Measurements from ENCODE around the gene CD300H. TPM values are rescaled to one million over a fixed set of nuclear protein-coding genes. Genes with fewer than 3 reads are reported as not detected.

Gene CD300H
- polyA plus RNA-seq, 3 donors = 57.9 to 148 (median 84.7) TPM

- Histone ChIP-seq H3K36me3 (replicated peaks in 1 of 2; ENCODE audit: control insufficient read depth in 1 of 2, insufficient read depth in 2 of 2, low read length in 2 of 2) (peaks cover 24 to 38% of the 10 kb centered on the region in 2 donors), H3K9me3 (replicated peaks in 1 of 2; ENCODE audit: control insufficient read depth in 1 of 2, insufficient read depth in 1 of 2, low read length in 2 of 2) (no peaks in the 10 kb centered on the region), H3K27me3 (ENCODE audit: control insufficient read depth in 2 of 2, insufficient read depth in 2 of 2, low read length in 2 of 2) (no peaks in the 10 kb centered on the region), H2AFZ (ENCODE audit: insufficient read depth, low read depth, low read length, poor library complexity, severe bottlenecking) (no peak overlapping the region), H3K27ac (ENCODE audit: low read depth in 1 of 2, low read length in 2 of 2) (peak overlapping the region; percentile 93 to 98), H4K20me1 (ENCODE audit: insufficient read depth, low read length) (peaks cover 4% of the 10 kb centered on the region), H3K4me3 (replicated peaks in 1 of 3; ENCODE audit: low read depth in 2 of 3, low read length in 3 of 3) (peak overlapping the region; percentile 42 to 94 (median 70)), H3K4me1 (ENCODE audit: control insufficient read depth in 1 of 2, insufficient read depth in 2 of 2, low read length in 2 of 2) (peaks cover 96 to 98% of the 10 kb centered on the region in 2 donors), H3K79me2 (ENCODE audit: insufficient read depth, low read length) (peaks cover 94% of the 10 kb centered on the region), H3K4me2 (replicated peaks; ENCODE audit: extremely low read depth, low read length, poor library complexity, severe bottlenecking) (peak overlapping the region; percentile 84), H3K9ac (ENCODE audit: insufficient read depth, low read length, poor library complexity, severe bottlenecking) (peak overlapping the region; percentile 68)
- H3K9me3 Mint-ChIP-seq = peaks cover 0 to 2% (median 0%) of the 10 kb centered on the region in 7 donors
- H3K27me3 Mint-ChIP-seq (ENCODE audit: low read depth in 3 of 3) = peaks cover 0 to 3% (median 0%) of the 10 kb centered on the region in 3 donors
- peaks cover 92% of the 10 kb centered on the region for H3K4me1 Mint-ChIP-seq
- peaks cover 49 to 57% of the 10 kb centered on the region in 2 donors for H3K36me3 Mint-ChIP-seq
- intact Hi-C loops (cut with micrococcal nuclease) = no loop called here
- no peak for TF ChIP-seq CTCF (IDR thresholded peaks at IDR 0.05)
- DNase-seq = no peak
- peak overlapping the region; percentile 97 to 100 (median 98) for H3K27ac Mint-ChIP-seq
- peak overlapping the region; percentile 84 to 94 for H3K4me3 Mint-ChIP-seq
- WGBS (ENCODE audit: insufficient coverage) = 71% methylated on average over 1 of the region's 5 CpGs
These were observed 38.1 kb downstream of the CD300H start for GRCh38 chr17:74529243-74529642.

DNA sequence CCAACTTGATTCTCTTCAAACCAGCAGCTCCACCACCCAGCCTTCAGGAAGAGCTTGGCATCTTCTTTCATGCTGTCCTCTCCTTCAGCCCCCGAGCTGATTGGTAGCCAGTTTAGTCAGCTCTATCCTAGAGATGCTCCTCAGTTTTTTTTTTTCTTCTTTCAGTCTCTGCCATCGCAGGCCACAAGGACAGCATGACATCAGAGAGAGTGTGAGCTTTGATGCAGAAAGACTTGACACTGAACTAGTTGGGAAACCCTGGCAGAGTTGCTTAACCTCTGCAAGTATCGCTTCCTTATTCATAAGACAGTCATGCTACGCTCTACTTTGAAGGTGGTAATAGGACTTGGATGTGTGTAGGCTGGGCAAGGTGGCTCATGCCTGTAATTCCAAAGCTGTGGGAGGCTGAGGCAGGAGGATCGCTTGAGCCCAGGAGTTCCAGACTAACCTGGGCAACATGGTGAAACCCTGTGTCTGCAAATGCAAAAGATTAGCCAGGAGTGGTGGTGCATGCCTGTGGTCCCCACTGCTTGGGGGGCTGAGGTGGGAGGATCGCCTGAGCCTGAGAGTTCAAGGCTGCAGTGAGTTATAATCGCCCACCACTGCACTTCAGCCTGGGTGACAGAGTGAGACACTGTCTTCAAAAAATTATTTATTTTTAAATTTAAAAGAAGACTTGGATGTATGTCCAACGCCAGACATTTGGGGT, 38.7 kb downstream of the CD300H start:
- Histone ChIP-seq H3K27ac (ENCODE audit: low read depth in 1 of 2, low read length in 2 of 2) (peak overlapping the region; percentile 93 to 98), H4K20me1 (ENCODE audit: insufficient read depth, low read length) (no peaks in the 10 kb centered on the region), H3K36me3 (replicated peaks in 1 of 2; ENCODE audit: control insufficient read depth in 1 of 2, insufficient read depth in 2 of 2, low read length in 2 of 2) (peaks cover 28 to 43% of the 10 kb centered on the region in 2 donors), H2AFZ (ENCODE audit: insufficient read depth, low read depth, low read length, poor library complexity, severe bottlenecking) (no peak overlapping the region), H3K27me3 (ENCODE audit: control insufficient read depth in 2 of 2, insufficient read depth in 2 of 2, low read length in 2 of 2) (no peaks in the 10 kb centered on the region), H3K4me3 (replicated peaks in 1 of 3; ENCODE audit: low read depth in 2 of 3, low read length in 3 of 3) (peak overlapping the region; percentile 42 to 94 (median 70)), H3K4me1 (ENCODE audit: control insufficient read depth in 1 of 2, insufficient read depth in 2 of 2, low read length in 2 of 2) (peaks cover 96 to 98% of the 10 kb centered on the region in 2 donors), H3K9me3 (replicated peaks in 1 of 2; ENCODE audit: control insufficient read depth in 1 of 2, insufficient read depth in 1 of 2, low read length in 2 of 2) (peaks cover 1 to 3% of the 10 kb centered on the region in 2 donors), H3K4me2 (replicated peaks; ENCODE audit: extremely low read depth, low read length, poor library complexity, severe bottlenecking) (peak overlapping the region; percentile 84), H3K79me2 (ENCODE audit: insufficient read depth, low read length) (peaks cover 94% of the 10 kb centered on the region), H3K9ac (ENCODE audit: insufficient read depth, low read length, poor library complexity, severe bottlenecking) (peak overlapping the region; percentile 68)
- H3K9me3 Mint-ChIP-seq = peaks cover 0 to 4% (median 2%) of the 10 kb centered on the region in 7 donors
- intact Hi-C loops (cut with micrococcal nuclease) = loop anchor here in 1 of 2 donors (1.0 kb wide), 1 partner anchor 8 kb away; no protein-coding TSS in a partner anchor
- DNase-seq = peak; percentile 97 to 100 (median 100)
- H3K4me1 Mint-ChIP-seq = peaks cover 94% of the 10 kb centered on the region
- peak overlapping the region; percentile 84 to 94 for H3K4me3 Mint-ChIP-seq
- peak overlapping the region; percentile 97 to 100 (median 98) for H3K27ac Mint-ChIP-seq
- 43% methylated on average over 3 of the region's 8 CpGs for WGBS (ENCODE audit: insufficient coverage)
- H3K27me3 Mint-ChIP-seq (ENCODE audit: low read depth in 3 of 3) = peaks cover 0 to 3% (median 0%) of the 10 kb centered on the region in 3 donors
- TF ChIP-seq CTCF (IDR thresholded peaks at IDR 0.05) = no peak
- peaks cover 52 to 59% of the 10 kb centered on the region in 2 donors for H3K36me3 Mint-ChIP-seq
